ENCODE results near the gene UNC5CL. TPM values are rescaled to one million over a fixed set of nuclear protein-coding genes. Genes with fewer than 3 reads are reported as not detected.

The UNC5CL gene
- total RNA-seq, 1 experiment from 2014 or later, result 0.81 TPM

DNA sequence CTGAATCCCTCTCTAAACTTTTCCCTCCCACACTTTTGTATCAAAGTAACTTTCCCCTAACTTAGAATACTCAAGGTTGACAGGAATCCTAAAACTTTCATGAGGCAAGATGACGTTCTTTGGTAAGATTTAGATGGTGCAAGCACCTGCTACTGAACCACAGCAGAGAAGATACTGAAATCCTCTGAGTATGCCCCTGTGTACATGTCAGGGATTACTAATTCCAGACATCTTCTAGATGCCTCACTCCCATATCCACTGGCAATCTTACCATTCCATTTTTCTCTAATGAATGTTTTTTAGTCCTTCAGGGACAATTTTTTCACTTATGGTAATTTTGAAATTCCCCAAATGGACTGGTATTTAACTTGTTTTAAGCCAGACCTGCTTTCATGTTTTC, 23.0 kb upstream of the UNC5CL start:
- no peak overlapping the region for H3K18ac ChIP-seq (ENCODE audit: insufficient read length, low read depth, low read length)
- Mint-ChIP-seq H3K27me3 (ENCODE audit: low read depth) (no peaks in the 10 kb centered on the region), H3K36me3 (ENCODE audit: insufficient read depth in 1 of 3, low read depth in 3 of 3) (peaks cover 2 to 28% (median 19%) of the 10 kb centered on the region in 3 experiments; a peak in 5 of 7 replicates), H3K4me3 (no peak overlapping the region), H3K9me3 (no peaks in the 10 kb centered on the region), H3K4me1 (peaks cover 9 to 15% of the 10 kb centered on the region in 2 experiments), H3K27ac (no peak overlapping the region)
- no peaks in the 10 kb centered on the region for H3K79me2 ChIP-seq (ENCODE audit: insufficient read depth, low read length)
- no CpG with 5 or more reads among the region's 1 CpG for WGBS (ENCODE audit: extremely low coverage, insufficient read length, low lambda C conversion rate)
- no peaks in the 10 kb centered on the region for H3K23me2 ChIP-seq (ENCODE audit: insufficient read length, low read depth, low read length, poor library complexity, severe bottlenecking)
- no peak overlapping the region for H3K56ac ChIP-seq (ENCODE audit: insufficient read length, low read depth, low read length)
- H3K4ac ChIP-seq (ENCODE audit: low read depth, low read length), result no peak overlapping the region
- no peaks in the 10 kb centered on the region for H3K79me1 ChIP-seq (ENCODE audit: insufficient read depth, low read depth, low read length, poor library complexity, severe bottlenecking)
- no peak overlapping the region for H3K9ac ChIP-seq (ENCODE audit: extremely low read depth, insufficient read length, low read length)
- H3K23ac ChIP-seq (ENCODE audit: insufficient read length, low read depth, low read length), result no peak overlapping the region
- H2BK120ac ChIP-seq (ENCODE audit: low read depth, low read length, poor library complexity, severe bottlenecking), result no peak overlapping the region
- TF ChIP-seq, protein P1, sequence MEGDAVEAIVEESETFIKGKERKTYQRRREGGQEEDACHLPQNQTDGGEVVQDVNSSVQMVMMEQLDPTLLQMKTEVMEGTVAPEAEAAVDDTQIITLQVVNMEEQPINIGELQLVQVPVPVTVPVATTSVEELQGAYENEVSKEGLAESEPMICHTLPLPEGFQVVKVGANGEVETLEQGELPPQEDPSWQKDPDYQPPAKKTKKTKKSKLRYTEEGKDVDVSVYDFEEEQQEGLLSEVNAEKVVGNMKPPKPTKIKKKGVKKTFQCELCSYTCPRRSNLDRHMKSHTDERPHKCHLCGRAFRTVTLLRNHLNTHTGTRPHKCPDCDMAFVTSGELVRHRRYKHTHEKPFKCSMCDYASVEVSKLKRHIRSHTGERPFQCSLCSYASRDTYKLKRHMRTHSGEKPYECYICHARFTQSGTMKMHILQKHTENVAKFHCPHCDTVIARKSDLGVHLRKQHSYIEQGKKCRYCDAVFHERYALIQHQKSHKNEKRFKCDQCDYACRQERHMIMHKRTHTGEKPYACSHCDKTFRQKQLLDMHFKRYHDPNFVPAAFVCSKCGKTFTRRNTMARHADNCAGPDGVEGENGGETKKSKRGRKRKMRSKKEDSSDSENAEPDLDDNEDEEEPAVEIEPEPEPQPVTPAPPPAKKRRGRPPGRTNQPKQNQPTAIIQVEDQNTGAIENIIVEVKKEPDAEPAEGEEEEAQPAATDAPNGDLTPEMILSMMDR (conservative IDR thresholded peaks at IDR 0.05), result no peak
- no peaks in the 10 kb centered on the region for H4K20me1 ChIP-seq (ENCODE audit: control insufficient read depth, insufficient read depth, insufficient read length)
- H2BK20ac ChIP-seq (ENCODE audit: low read depth, low read length, poor library complexity, severe bottlenecking), result no peak overlapping the region
- no peak overlapping the region for H2BK15ac ChIP-seq (ENCODE audit: low read depth, low read length)
- H3K9me3 ChIP-seq (ENCODE audit: control insufficient read depth, low read depth, low read length), result no peaks in the 10 kb centered on the region
- H4K8ac ChIP-seq (replicated peaks; ENCODE audit: insufficient read length, low read depth, low read length), result no peak overlapping the region
- H4K5ac ChIP-seq (ENCODE audit: insufficient read length, low read depth, low read length), result no peak overlapping the region
- H2AK5ac ChIP-seq (ENCODE audit: insufficient read length, low read length), result no peak overlapping the region
- no peaks in the 10 kb centered on the region for H3K27me3 ChIP-seq (ENCODE audit: insufficient read depth, low read length)
- no peak overlapping the region for H2AFZ ChIP-seq (ENCODE audit: low read length)
- no peak overlapping the region for H3K27ac ChIP-seq (ENCODE audit: insufficient read length, low read depth, low read length)
- no peak for DNase-seq
- H3T11ph ChIP-seq (ENCODE audit: low read length), result no peak overlapping the region
- no peak overlapping the region for H3K4me2 ChIP-seq (ENCODE audit: insufficient read depth, insufficient read length, low read length)
- H4K91ac ChIP-seq (ENCODE audit: insufficient read length, low read depth, low read length), result no peak overlapping the region
- H2BK12ac ChIP-seq (ENCODE audit: insufficient read length, low read depth, low read length), result no peak overlapping the region
- no peak overlapping the region for H3K14ac ChIP-seq (ENCODE audit: insufficient read depth, low read length)
- H2BK5ac ChIP-seq (ENCODE audit: insufficient read length, low read length), result no peak overlapping the region
- H3K4me1 ChIP-seq (ENCODE audit: insufficient read depth, low read length), result 0 out of 2 replicates have a peak, but pooled peaks cover 5% of the 10 kb centered on the region
